ENCODE results near the gene COX19. TPM values are rescaled to one million over a fixed set of nuclear protein-coding genes. Genes with fewer than 3 reads are reported as not detected.

COX19 gene
- total RNA-seq, 1 experiment from 2014 or later = 14.0 TPM

GRCh38 chr7:1019789-1020610 lies 44.7 kb upstream of the COX19 start:
- TF ChIP-seq ATF3 (IDR thresholded peaks at IDR 0.05) = no peak
- TF ChIP-seq SRF (IDR thresholded peaks at IDR 0.05; ENCODE audit: low read depth) = no peak
- TF ChIP-seq EZH2phosphoT487 (IDR thresholded peaks at IDR 0.05; ENCODE audit: borderline replicate concordance) = no peak
- TF ChIP-seq CTCF (IDR thresholded peaks at IDR 0.05 in 2 of 3, conservative IDR thresholded peaks at IDR 0.05 in 1 of 3; ENCODE audit: borderline replicate concordance in 1 of 3, insufficient read depth in 1 of 3, low read depth in 2 of 3, low read length in 2 of 3) = peak in 1 of 3 experiments; percentile 26; a peak in 1 of 6 replicates
- DNase-seq (ENCODE audit: low read depth, low spot score) (no peak), ATAC-seq (peak; percentile 11; the same call in 1 of the 2 replicates)
- Histone ChIP-seq H3K27ac (ENCODE audit: low read depth, low read length) (no peak overlapping the region), H3K4me2 (ENCODE audit: low read length) (no peak overlapping the region), H3K36me3 (ENCODE audit: control insufficient read depth in 1 of 2, insufficient read depth in 2 of 2, low read length in 2 of 2) (peaks cover 0 to 9% of the 10 kb centered on the region in 2 experiments; a peak in 1 of 4 replicates), H3K4me1 (ENCODE audit: control insufficient read depth in 1 of 2, insufficient read depth in 2 of 2, low read length in 2 of 2) (no peaks in the 10 kb centered on the region), H3K4me3 (replicated peaks in 1 of 2; ENCODE audit: low read depth in 1 of 2, low read length in 2 of 2) (no peak overlapping the region), H2AFZ (ENCODE audit: low read depth, low read length, poor library complexity, severe bottlenecking) (no peak overlapping the region), H4K20me1 (ENCODE audit: insufficient read depth) (no peaks in the 10 kb centered on the region), H3K79me2 (ENCODE audit: insufficient read depth, low read length) (peaks cover 19% of the 10 kb centered on the region), H3K27me3 (ENCODE audit: insufficient read depth, low read length) (no peaks in the 10 kb centered on the region), H3K9ac (ENCODE audit: low read length) (no peak overlapping the region), H3K9me2 (ENCODE audit: insufficient read depth) (no peaks in the 10 kb centered on the region), H3K9me3 (ENCODE audit: control insufficient read depth in 1 of 2, insufficient read depth in 1 of 2, low read depth in 1 of 2, low read length in 2 of 2) (no peaks in the 10 kb centered on the region)
- intact Hi-C loops (cut with micrococcal nuclease) = loop anchor here (2.0 kb wide), 1 partner anchor 45 kb away; no protein-coding TSS in a partner anchor
- CTCF ChIA-PET = interaction anchor here (1.5 kb wide), 1 partner anchor 46 kb away, joined by 7 read pairs; no protein-coding TSS in a partner anchor
- BruUV-seq (replicated peaks) = no TSS peak
- RAD21 ChIA-PET (ENCODE audit: low non-redundant PET in 1 of 2, low total read pairs in 2 of 2, uncharacterized antibody in 2 of 2, unreplicated experiment in 2 of 2) = no interaction called here
- POLR2A ChIA-PET = no interaction called here

- DNase-seq (ENCODE audit: low read depth, low spot score) (no peak), ATAC-seq (no peak)
- Histone ChIP-seq H2AFZ (ENCODE audit: low read depth, low read length, poor library complexity, severe bottlenecking) (no peak overlapping the region), H3K27ac (ENCODE audit: low read depth, low read length) (no peak overlapping the region), H3K9me2 (ENCODE audit: insufficient read depth) (no peaks in the 10 kb centered on the region), H3K27me3 (ENCODE audit: insufficient read depth, low read length) (no peaks in the 10 kb centered on the region), H4K20me1 (ENCODE audit: insufficient read depth) (no peaks in the 10 kb centered on the region), H3K4me3 (replicated peaks in 1 of 2; ENCODE audit: low read depth in 1 of 2, low read length in 2 of 2) (no peak overlapping the region), H3K9ac (ENCODE audit: low read length) (no peak overlapping the region), H3K4me2 (ENCODE audit: low read length) (no peak overlapping the region), H3K79me2 (ENCODE audit: insufficient read depth, low read length) (peaks cover 14% of the 10 kb centered on the region), H3K9me3 (ENCODE audit: control insufficient read depth in 1 of 2, insufficient read depth in 1 of 2, low read depth in 1 of 2, low read length in 2 of 2) (no peaks in the 10 kb centered on the region), H3K36me3 (ENCODE audit: control insufficient read depth in 1 of 2, insufficient read depth in 2 of 2, low read length in 2 of 2) (peaks cover 0 to 9% of the 10 kb centered on the region in 2 experiments; a peak in 1 of 4 replicates), H3K4me1 (ENCODE audit: control insufficient read depth in 1 of 2, insufficient read depth in 2 of 2, low read length in 2 of 2) (no peaks in the 10 kb centered on the region)
- BruUV-seq (replicated peaks) = no TSS peak
- TF ChIP-seq SP1 (IDR thresholded peaks at IDR 0.05; ENCODE audit: low read depth) (no peak), TCF7L2 (IDR thresholded peaks at IDR 0.05; ENCODE audit: borderline replicate concordance, extremely low read depth, insufficient read depth, insufficient read length) (no peak), CBX3 (IDR thresholded peaks at IDR 0.05; ENCODE audit: low read depth) (no peak), FOSL1 (IDR thresholded peaks at IDR 0.05; ENCODE audit: low read depth) (no peak), JUND (IDR thresholded peaks at IDR 0.05) (no peak), CTCF (IDR thresholded peaks at IDR 0.05 in 2 of 3, conservative IDR thresholded peaks at IDR 0.05 in 1 of 3; ENCODE audit: borderline replicate concordance in 1 of 3, insufficient read depth in 1 of 3, low read depth in 2 of 3, low read length in 2 of 3) (no peak), ZNF274 (IDR thresholded peaks at IDR 0.05; ENCODE audit: low read depth, low read length) (no peak)
- CTCF ChIA-PET = no interaction called here
- intact Hi-C loops (cut with micrococcal nuclease) = no loop called here
- RAD21 ChIA-PET (ENCODE audit: low non-redundant PET in 1 of 2, low total read pairs in 2 of 2, uncharacterized antibody in 2 of 2, unreplicated experiment in 2 of 2) = no interaction called here
- POLR2A ChIA-PET = no interaction called here
Observed at GRCh38 chr7:1019255-1019785, 44.0 kb upstream of the COX19 start.

Measured in HCT116 (cell line).